Stimulated activated memory B cell treated with anti-CD40 and anti-IgM and Interleukin-4, amounts not matched to agents 10 μg/mL and 1 μg/mL and 100 μg/mL, for 72 hours (primary cell): ENCODE measurements around the gene SMIM10L1.

ENCODE experiments used
- ATAC-seq: fragments of 150-1000 bp; cut with Tn5 transposase; 2 replicates; pipeline ENCODE4 v1.10.0; 2021
- H3K27ac Mint-ChIP-seq: one replicate; pipeline ENCODE4 v1.8.0; 2022; ENCODE audit warnings: mild to moderate bottlenecking, mixed read lengths
- H3K27me3 Mint-ChIP-seq: one replicate; pipeline ENCODE4 v1.8.0; 2022; ENCODE audit warnings: mixed read lengths
- H3K36me3 Mint-ChIP-seq: one replicate; pipeline ENCODE4 v1.8.0; 2022; ENCODE audit warnings: mixed read lengths
- H3K4me1 Mint-ChIP-seq: one replicate; pipeline ENCODE4 v1.8.0; 2022; ENCODE audit warnings: mixed read lengths
- H3K4me3 Mint-ChIP-seq: one replicate; pipeline ENCODE4 v1.8.0; 2022; ENCODE audit warnings: mild to moderate bottlenecking, moderate library complexity, mixed read lengths
- H3K9me3 Mint-ChIP-seq: one replicate; pipeline ENCODE4 v1.8.0; 2022; ENCODE audit warnings: mixed read lengths

The SMIM10L1 gene

DNA sequence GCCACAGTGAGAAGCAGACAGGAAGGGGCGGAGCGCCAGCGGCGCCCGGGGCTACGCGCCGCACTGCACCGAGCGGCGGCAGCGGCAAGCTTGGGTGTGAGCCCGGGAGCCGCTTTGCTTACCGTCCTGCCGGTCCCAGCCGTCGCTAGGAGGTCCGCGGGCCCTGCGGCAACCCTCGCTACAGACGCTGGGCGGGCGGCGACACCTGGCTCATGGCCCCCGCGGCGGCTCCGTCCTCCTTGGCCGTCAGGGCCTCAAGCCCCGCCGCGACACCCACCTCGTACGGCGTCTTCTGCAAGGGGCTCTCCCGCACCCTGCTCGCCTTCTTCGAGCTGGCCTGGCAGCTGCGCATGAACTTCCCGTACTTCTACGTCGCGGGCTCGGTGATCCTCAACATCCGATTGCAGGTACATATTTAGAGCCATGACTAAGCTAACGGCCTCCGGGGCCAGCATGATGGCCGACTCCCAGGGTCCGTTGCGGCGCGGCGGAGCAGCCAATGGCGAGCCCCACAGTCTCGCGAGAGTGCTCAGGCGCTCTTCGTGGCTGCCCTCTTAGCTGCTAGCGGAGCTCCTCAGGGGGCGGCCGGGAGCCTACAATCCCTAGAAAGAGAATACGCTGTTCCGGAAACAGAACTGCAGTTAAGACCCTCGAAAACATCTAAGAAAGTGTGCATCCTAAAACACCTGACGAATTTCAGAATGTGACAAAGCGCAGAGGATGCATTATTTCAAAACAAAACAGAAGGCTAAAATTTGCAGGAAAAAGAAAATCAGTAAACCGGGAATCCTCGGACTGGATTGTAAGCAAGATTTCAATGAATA is at the start of gene SMIM10L1:
TSS of gene SMIM10L1 (plus strand) at position 50 of the 824 bp plus-strand sequence. CDS start at position 213, 163 bp downstream.
- Mint-ChIP-seq H3K36me3 (peaks cover 44% of the 10 kb centered on the region), H3K9me3 (no peaks in the 10 kb centered on the region), H3K4me3 (peak within 1 kb of the TSS; percentile 97), H3K4me1 (peaks cover 59% of the 10 kb centered on the region), H3K27ac (peak within 1 kb of the TSS; percentile 99), H3K27me3 (no peaks in the 10 kb centered on the region)
- ATAC-seq = peak; percentile 99

DNA sequence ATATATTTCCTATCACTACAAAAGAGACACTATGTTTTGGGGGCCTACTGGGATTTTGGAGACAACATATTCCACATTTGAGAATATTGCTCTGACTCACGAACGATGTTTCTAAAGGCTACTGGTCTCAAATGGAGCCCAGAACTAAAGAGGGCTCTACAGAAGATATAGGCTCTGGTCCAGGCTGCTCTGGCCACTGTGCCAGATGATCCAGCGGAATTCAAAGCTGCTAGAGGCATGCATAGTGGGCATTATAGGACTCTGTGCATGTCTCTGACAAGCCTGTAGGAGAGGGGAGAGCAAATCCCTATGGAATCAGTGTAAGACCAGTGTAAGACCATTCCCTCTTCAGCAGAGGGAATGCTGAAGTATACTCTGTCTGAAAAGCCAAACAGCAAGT is 40.6 kb upstream of the SMIM10L1 start:
- Mint-ChIP-seq H3K4me1 (peaks cover 5% of the 10 kb centered on the region), H3K4me3 (no peak overlapping the region), H3K36me3 (peaks cover 60% of the 10 kb centered on the region), H3K27ac (no peak overlapping the region), H3K9me3 (peaks cover 2% of the 10 kb centered on the region), H3K27me3 (no peaks in the 10 kb centered on the region)
- ATAC-seq = no peak

DNA sequence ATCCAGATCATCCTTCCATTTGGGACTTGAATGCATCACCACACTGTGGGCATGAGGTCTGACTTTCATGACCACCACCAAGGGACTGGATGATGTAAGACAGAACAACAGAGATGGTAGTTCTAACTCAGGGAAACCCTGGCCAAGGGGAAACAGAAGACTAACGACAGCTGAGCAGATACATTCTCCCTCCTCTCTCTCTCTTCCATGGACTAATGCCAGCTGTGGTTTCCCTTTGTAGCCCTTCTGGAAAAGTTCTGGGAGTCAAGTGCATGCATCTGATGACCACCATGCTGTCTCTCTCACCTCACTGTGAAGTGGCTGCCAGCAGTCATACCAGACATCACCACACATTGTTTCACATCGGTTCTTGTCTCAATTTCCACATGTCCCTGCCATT is 40.0 kb upstream of the SMIM10L1 start:
- H3K9me3 Mint-ChIP-seq = peaks cover 2% of the 10 kb centered on the region
- no peak overlapping the region for H3K27ac Mint-ChIP-seq
- no peaks in the 10 kb centered on the region for H3K27me3 Mint-ChIP-seq
- H3K36me3 Mint-ChIP-seq = peaks cover 62% of the 10 kb centered on the region
- no peak for ATAC-seq
- H3K4me1 Mint-ChIP-seq = peaks cover 11% of the 10 kb centered on the region
- H3K4me3 Mint-ChIP-seq = no peak overlapping the region

DNA sequence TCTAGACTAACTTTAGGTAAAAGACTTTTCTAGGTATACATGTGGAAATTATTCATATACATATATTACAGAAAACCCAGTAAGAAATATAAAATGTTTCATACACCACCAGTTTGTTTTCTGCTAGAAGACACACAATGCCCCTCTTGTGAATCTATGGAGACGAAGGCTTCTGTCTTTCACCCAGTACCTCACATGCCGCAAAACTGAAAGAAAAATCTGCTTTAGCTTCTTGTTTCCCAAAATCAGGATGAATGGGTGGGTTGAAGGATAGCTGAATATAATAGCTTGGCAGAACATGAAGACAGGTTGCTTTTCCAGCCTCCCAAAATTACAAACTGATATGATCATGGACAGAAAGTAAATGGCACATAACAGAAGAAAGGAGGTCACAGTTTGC is 37.8 kb upstream of the SMIM10L1 start:
- H3K36me3 Mint-ChIP-seq = peaks cover 50% of the 10 kb centered on the region
- H3K4me1 Mint-ChIP-seq = peaks cover 20% of the 10 kb centered on the region
- H3K4me3 Mint-ChIP-seq = no peak overlapping the region
- ATAC-seq = no peak
- no peaks in the 10 kb centered on the region for H3K27me3 Mint-ChIP-seq
- no peak overlapping the region for H3K27ac Mint-ChIP-seq
- peaks cover 2% of the 10 kb centered on the region for H3K9me3 Mint-ChIP-seq

DNA sequence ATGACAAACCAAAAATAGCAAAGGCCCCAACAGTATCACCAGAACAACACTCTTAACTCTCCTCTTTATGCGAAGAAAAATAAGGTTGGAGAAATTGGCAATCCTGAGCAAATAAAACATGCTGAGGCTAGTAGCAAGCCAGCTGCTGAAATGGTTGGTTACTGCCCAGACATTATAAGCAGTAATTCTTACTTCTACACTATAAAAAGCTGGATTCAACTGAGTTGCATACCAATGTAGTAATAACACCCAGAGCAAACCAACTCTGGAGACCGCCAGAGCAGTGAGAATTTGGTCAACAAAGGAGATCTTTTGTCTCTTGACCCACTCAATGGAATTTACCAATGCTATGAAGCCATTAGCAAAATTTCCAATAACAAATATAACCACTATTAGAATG is 37.2 kb upstream of the SMIM10L1 start:
- no peak for ATAC-seq
- peaks cover 20% of the 10 kb centered on the region for H3K4me1 Mint-ChIP-seq
- H3K4me3 Mint-ChIP-seq = no peak overlapping the region
- H3K27ac Mint-ChIP-seq = no peak overlapping the region
- peaks cover 44% of the 10 kb centered on the region for H3K36me3 Mint-ChIP-seq
- H3K9me3 Mint-ChIP-seq = peaks cover 2% of the 10 kb centered on the region
- no peaks in the 10 kb centered on the region for H3K27me3 Mint-ChIP-seq

DNA sequence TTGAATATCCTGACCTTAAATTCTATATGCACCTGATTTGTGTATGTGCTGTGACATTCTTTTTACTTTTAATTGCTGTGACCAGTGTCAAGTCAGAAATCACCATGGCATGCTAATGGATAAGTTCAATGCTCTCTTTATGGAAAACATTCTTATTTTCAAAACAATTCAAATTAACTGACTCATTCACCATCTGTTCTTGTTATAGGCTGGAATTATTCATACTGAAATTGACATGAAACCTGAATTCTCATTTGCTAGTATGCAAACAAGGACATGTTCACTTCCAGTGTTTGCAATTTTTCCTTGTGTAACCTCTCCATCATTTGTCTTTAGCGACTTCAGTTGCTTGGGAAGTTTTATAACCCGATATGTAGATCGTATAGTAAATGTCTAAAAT is 36.7 kb upstream of the SMIM10L1 start, which contains the start of gene TAS2R30:
TSS of gene TAS2R30 (minus strand) at position 340 of the 400 bp plus-strand sequence. CDS start 400 bp downstream, outside the sequence.
- no peak within 1 kb of the TSS for H3K27ac Mint-ChIP-seq
- peaks cover 20% of the 10 kb centered on the region for H3K4me1 Mint-ChIP-seq
- no peaks in the 10 kb centered on the region for H3K27me3 Mint-ChIP-seq
- H3K36me3 Mint-ChIP-seq = peaks cover 43% of the 10 kb centered on the region
- peaks cover 2% of the 10 kb centered on the region for H3K9me3 Mint-ChIP-seq
- no peak within 1 kb of the TSS for H3K4me3 Mint-ChIP-seq
- no peak for ATAC-seq

DNA sequence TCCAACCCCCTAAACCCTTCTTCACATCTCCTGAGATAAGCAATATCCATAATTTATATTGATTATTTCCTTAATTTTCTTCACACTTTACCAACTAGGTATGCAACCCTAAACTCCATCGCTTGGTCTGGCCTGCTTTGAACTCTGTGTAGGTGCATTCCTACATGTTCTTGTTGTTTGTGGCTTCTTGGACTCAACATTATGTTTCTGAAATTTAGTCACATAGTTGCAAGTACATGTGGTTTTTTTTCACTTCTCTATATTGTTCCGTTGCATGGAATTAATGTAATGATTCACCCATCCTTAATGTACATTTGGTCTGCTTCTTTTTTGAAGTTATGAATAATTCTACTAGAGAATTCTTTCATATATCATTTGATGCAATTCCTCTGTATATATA is 34.9 kb upstream of the SMIM10L1 start:
- no peaks in the 10 kb centered on the region for H3K27me3 Mint-ChIP-seq
- H3K36me3 Mint-ChIP-seq = peaks cover 49% of the 10 kb centered on the region
- H3K9me3 Mint-ChIP-seq = peaks cover 1% of the 10 kb centered on the region
- H3K4me3 Mint-ChIP-seq = no peak overlapping the region
- peaks cover 20% of the 10 kb centered on the region for H3K4me1 Mint-ChIP-seq
- H3K27ac Mint-ChIP-seq = no peak overlapping the region
- peak; percentile 56 for ATAC-seq

DNA sequence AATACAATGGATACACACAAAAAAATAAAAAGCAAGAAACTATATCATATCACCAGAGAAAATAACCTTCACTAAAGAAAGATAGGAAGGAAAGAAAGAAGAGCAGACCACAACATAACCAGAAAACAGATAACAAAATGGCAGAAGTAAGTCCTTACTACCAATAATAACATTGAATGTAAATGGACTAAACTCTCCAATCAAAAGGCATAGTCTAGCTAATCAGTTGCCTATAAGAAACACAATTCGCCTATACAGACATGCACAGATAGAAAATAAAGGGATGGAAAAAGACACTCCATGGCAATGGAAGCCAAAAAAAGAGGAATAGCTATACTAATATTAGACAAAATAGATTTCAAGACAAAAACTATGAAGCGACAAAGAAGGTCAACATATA is 27.6 kb upstream of the SMIM10L1 start:
- no peak overlapping the region for H3K4me3 Mint-ChIP-seq
- H3K27ac Mint-ChIP-seq = no peak overlapping the region
- H3K4me1 Mint-ChIP-seq = peaks cover 20% of the 10 kb centered on the region
- peaks cover 15% of the 10 kb centered on the region for H3K9me3 Mint-ChIP-seq
- ATAC-seq = no peak
- no peaks in the 10 kb centered on the region for H3K27me3 Mint-ChIP-seq
- H3K36me3 Mint-ChIP-seq = peaks cover 62% of the 10 kb centered on the region

DNA sequence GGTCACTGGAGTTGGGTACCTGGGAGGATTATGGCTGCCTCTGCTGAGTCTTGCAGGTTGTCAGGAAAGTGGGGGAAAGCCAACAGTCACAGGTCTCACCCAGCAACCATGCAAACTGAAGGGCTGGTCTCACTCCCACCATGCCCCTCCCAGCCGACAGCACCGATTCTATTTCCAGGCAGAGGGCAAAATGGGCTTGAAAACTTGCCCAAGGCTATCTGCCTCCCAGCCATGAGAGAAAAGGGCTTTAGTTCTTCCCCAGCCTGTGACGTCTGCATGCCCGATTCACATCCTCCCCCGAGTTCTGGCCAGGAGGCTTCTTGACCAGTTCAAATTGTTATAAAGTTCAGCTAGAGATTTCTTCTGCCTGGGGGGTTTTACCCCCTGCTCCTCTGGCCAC is 26.7 kb upstream of the SMIM10L1 start:
- Mint-ChIP-seq H3K9me3 (peaks cover 15% of the 10 kb centered on the region), H3K4me3 (no peak overlapping the region), H3K36me3 (peaks cover 63% of the 10 kb centered on the region), H3K27me3 (no peaks in the 10 kb centered on the region), H3K4me1 (peaks cover 20% of the 10 kb centered on the region), H3K27ac (no peak overlapping the region)
- ATAC-seq = no peak

DNA sequence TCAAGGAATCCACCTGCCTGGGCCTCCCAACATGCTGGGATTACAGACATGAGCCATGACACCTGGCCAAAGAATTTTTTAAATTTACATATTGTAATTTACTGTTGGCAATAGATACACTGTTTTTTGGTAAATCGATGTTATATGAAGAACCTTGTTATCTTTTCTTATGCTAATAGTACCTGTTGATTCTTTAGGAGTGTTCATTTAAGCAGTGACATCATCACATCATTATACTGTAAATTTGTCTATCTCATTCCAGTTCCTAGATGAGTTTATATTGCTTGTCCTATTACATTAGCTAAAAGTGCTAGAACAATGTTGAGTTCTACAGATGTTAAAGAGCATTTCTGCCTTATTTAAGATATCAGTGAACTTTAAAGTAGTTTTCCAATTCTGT is 23.6 kb upstream of the SMIM10L1 start:
- no peak overlapping the region for H3K27ac Mint-ChIP-seq
- no peaks in the 10 kb centered on the region for H3K27me3 Mint-ChIP-seq
- peaks cover 11% of the 10 kb centered on the region for H3K4me1 Mint-ChIP-seq
- peaks cover 51% of the 10 kb centered on the region for H3K36me3 Mint-ChIP-seq
- no peak overlapping the region for H3K4me3 Mint-ChIP-seq
- H3K9me3 Mint-ChIP-seq = peaks cover 15% of the 10 kb centered on the region
- no peak for ATAC-seq

DNA sequence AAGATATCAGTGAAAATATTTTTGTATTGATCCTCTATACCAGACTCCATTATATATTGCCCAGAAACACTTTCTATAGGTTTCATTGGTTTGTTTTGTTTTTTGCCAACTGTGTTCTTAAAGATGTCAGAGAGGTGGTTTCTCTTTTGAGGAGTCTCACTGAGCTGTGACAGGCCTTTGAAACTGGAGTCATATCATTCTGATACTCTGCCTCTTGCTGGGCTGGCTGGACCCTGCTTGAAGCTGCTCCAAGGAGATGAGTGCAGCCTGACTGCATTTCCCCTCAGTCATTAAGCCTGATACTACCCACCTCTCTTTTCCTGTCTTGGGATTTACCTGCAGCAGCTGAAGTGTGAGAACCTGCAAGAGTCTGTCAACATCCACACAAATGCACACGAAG is 20.2 kb upstream of the SMIM10L1 start:
- Mint-ChIP-seq H3K27me3 (no peaks in the 10 kb centered on the region), H3K9me3 (no peaks in the 10 kb centered on the region), H3K4me1 (no peaks in the 10 kb centered on the region), H3K4me3 (no peak overlapping the region), H3K36me3 (peaks cover 30% of the 10 kb centered on the region), H3K27ac (no peak overlapping the region)
- no peak for ATAC-seq

DNA sequence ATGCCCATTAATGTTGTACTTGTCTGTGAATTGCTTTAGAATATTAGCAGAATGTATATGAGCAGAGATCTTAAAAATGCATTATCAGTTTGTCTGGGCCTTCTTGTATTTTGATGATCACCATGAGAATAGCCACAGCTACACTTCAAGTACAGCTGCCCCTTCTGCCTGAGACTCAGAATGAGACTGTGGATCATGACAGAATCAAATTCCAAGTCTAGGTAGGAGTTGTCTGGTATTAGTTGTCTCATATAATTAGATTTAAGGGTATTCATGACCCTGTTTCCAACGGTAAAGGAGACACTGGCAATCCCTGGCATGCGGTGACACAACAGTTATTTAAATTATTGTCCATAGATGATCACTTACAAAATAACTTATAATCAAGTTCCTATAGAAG is 18.3 kb upstream of the SMIM10L1 start:
- Mint-ChIP-seq H3K27me3 (no peaks in the 10 kb centered on the region), H3K9me3 (peaks cover 3% of the 10 kb centered on the region), H3K4me3 (no peak overlapping the region), H3K27ac (no peak overlapping the region), H3K4me1 (no peaks in the 10 kb centered on the region), H3K36me3 (peaks cover 39% of the 10 kb centered on the region)
- no peak for ATAC-seq

DNA sequence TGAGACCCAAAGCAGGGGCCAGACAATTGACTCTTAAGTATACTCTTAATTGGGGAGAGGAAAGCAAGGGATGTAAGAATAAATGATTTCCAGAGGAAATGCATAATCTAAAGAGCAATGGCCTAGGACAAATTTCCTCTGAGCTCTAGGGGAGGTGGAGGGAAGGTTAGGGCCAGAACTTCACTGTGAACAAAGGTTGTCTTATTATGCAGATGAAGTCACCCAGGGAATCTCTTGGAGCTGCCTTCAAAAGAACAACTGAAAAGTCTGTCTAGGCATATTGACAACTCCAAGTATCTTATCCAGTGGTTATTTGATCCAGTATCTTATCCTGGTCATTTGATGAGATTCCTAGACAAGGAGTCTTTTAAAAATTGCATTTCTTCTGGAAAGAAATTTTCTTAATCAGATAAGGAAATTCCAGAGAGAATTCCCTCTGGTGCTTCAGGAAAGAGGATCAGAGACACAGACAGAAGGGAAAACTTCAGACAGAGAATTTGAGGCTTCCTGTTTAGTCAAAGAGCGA is 16.5 kb upstream of the SMIM10L1 start:
- Mint-ChIP-seq H3K4me1 (peaks cover 4% of the 10 kb centered on the region), H3K9me3 (peaks cover 3% of the 10 kb centered on the region), H3K4me3 (no peak overlapping the region), H3K36me3 (peaks cover 43% of the 10 kb centered on the region), H3K27me3 (no peaks in the 10 kb centered on the region), H3K27ac (no peak overlapping the region)
- ATAC-seq = no peak

DNA sequence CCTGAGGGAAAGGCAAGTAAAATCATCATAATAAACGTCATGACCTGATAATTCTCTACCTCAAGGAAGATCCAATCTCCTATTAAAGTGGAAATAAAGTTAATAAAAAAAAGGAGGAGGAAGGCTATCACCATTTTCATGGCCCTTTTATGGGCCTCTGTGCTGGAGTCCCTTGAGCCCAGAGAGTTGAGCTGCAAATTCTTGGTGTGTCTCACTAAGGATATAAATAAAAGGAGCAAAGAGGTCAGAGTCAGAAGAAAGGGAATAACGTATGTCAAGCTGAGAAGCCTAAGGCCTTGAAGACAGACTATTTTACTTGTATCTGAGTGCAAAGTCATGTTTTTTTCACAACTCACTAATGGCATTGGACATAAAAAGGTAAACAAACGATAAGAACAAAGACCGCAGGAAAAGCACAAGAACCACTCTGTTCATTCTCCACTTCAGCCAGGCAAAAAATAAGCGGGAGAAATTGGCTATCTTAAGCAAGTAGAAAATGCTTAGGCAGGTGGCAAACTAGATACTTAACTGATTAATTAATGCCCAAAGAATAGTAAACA is 12.0 kb upstream of the SMIM10L1 start:
- H3K9me3 Mint-ChIP-seq = peaks cover 3% of the 10 kb centered on the region
- peaks cover 54% of the 10 kb centered on the region for H3K36me3 Mint-ChIP-seq
- no peak overlapping the region for H3K4me3 Mint-ChIP-seq
- H3K27me3 Mint-ChIP-seq = no peaks in the 10 kb centered on the region
- H3K4me1 Mint-ChIP-seq = peaks cover 30% of the 10 kb centered on the region
- H3K27ac Mint-ChIP-seq = no peak overlapping the region
- no peak for ATAC-seq

DNA sequence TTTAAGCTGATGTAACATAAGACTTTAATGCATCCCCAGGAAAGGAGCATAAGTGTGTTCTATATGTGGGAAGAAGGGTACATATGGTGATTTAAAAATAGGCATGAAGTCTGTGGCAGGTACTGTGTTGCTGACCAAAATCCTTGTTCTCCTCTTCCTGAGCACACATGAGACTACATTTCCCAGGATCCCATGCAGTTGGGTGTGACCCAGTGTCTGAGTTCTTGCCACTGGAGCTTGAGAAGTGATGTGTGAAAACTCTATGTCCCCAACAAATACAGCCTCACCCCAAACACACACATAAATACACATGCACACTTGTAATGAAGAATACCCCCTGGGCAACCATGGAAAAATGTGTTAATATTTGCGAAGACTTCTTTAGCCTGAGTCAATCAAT is 8.5 kb upstream of the SMIM10L1 start:
- H3K36me3 Mint-ChIP-seq = peaks cover 46% of the 10 kb centered on the region
- H3K4me3 Mint-ChIP-seq = no peak overlapping the region
- ATAC-seq = no peak
- no peaks in the 10 kb centered on the region for H3K9me3 Mint-ChIP-seq
- no peaks in the 10 kb centered on the region for H3K27me3 Mint-ChIP-seq
- H3K4me1 Mint-ChIP-seq = peaks cover 50% of the 10 kb centered on the region
- no peak overlapping the region for H3K27ac Mint-ChIP-seq

DNA sequence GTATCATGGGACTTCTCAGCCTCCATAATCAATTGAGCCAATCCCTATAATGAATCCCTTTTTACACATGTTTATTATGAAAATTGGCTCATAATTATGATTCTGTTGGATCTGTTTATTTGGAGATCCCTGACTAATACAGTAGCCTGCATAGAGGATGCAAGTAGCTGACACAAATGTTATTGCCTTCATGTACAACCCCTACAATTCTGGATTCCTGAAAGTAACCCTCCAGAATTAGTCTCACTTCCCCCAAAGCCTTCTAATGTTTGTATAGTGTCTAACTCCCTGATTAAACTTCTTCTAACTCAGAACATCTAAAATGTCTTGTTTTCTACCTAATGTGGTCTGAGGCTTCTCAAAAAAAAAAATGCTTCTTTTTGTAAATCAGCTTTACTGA is 6.6 kb upstream of the SMIM10L1 start:
- H3K9me3 Mint-ChIP-seq = no peaks in the 10 kb centered on the region
- H3K4me1 Mint-ChIP-seq = peaks cover 65% of the 10 kb centered on the region
- no peak overlapping the region for H3K4me3 Mint-ChIP-seq
- ATAC-seq = peak; percentile 55
- no peak overlapping the region for H3K27ac Mint-ChIP-seq
- no peaks in the 10 kb centered on the region for H3K27me3 Mint-ChIP-seq
- H3K36me3 Mint-ChIP-seq = peaks cover 54% of the 10 kb centered on the region
